ENCODE data around the gene MCIDAS.
A peak's percentile ranks its signal among the peaks of the same experiment; 100 is the strongest.

The MCIDAS gene

GRCh38 chr5:55226934-55227663 is at the start of gene MCIDAS:
MCIDAS (minus strand) TSS chr5:55227315; CDS start chr5:55227138, 177 bp downstream.
- peak; percentile 27 for DNase-seq (ENCODE audit: low spot score)

GRCh38 chr5:55276771-55277170 is 49.7 kb upstream of the MCIDAS start:
- DNase-seq (ENCODE audit: low spot score) = no peak

DNA sequence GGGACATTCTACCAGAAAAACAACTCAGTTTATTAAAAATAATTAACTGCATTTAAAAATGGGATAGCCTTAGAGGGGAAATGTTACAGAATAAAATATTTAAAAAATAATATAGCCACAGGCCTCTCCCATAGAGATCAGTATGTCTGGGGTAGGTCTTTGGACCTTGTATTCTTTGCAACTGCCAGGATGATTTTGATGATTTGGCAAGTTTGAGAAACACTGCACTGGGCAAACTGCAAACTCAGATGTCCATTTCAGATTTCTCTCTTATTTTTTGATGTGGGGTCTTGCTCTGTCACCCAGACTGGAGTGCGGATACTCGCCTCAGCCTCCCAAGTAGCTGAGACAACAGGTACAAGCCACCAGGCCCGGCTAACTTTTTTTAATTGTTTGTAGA is 31.2 kb upstream of the MCIDAS start:
- no peak for DNase-seq (ENCODE audit: low spot score)

- DNase-seq (ENCODE audit: low spot score) = no peak
Measured at GRCh38 chr5:55254802-55255201, 27.7 kb upstream of the MCIDAS start.

DNA sequence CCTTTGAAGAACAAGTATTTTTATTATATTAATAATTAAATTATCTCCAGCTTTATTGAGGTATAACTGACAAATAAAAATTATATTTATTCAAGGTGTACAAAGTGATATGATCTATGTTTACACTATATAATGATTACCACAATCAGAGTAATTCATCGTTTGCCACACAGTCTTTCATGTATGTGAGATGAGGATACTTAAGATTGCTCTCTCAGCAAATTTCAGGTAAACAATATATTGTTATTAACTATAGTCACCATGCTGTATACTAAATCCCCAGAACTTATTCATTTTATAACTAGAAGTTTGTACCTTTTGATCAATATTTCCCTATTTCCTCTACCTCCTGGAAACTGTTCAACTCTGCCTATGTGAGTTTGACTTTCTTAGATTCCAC is 22.9 kb upstream of the MCIDAS start:
- no peak for DNase-seq (ENCODE audit: low spot score)

DNA sequence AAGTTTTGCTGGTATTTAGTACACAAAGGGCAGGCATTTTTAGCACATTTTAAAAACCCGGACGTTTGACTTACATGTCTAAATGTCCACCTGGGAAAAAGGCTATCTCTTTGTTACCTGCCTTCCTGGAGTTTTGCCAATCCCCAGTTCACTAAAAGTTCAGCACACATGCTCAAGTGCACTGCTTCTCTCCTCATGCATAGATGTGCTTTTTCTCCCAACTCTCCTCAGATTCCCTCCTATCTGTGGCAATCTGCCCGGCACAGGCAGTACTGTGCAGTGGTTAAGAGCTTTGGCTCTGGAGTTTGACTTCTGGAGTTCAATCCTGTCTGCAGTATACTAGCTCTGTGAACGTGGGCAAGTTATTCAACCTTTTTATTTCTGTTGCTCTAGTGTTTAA is 14.6 kb upstream of the MCIDAS start:
- DNase-seq (ENCODE audit: low spot score) = no peak

DNA sequence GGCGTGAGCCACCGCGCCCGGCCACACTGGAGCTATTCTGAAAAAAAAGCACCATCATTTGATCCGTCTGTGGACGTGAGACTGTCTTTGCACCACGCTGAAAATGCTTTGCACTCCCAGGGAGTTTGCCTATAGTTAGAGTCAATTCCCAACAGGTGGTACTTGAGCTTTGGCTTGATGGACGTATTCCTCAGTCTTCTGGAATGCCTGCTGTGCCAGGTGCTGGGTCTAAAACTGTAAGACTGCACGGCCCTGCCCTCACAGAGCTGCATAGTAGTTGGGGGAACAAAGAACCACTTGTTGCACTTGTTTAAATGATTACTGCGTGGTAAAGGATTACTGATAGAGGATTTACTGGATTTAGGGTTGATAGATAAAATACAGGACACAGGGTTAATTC is 9.7 kb upstream of the MCIDAS start:
- DNase-seq (ENCODE audit: low spot score) = no peak

DNA sequence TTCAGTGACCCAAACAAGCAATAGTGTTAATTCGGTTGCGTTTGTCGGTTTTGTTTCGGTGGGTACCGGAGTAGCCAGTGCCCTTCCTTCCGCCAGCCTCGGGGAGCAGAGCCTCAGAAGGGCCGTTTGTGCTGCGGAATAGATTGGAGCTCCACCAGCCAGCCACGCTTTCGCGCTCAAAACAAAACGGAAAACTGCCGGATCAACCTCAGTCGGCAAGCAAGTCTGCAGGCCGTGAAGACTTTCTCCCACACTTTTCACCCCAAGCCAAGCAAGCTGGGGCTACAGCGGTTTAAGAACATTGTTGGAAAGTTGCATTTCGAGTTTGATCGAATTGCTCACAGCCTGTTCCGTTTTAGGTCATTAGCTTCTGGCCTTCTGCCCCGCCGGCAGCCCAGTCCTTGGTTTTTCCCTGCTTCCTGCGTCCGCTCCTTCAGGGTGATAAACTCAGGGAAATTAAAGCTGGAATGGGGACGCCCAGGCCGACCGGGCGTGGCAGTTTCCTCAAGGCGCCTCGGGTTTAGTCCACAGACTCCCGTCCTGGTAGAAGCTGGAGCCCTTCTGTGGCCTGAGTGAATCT is 7.1 kb upstream of the MCIDAS start:
- DNase-seq (ENCODE audit: low spot score) = no peak

- peak; percentile 56 for DNase-seq (ENCODE audit: low spot score)
Measured at GRCh38 chr5:55232985-55233928, 6.1 kb upstream of the MCIDAS start, which contains the start of gene CCNO. CCNO (minus strand) TSS chr5:55233608; CDS start chr5:55233523, 85 bp downstream.

- DNase-seq (ENCODE audit: low spot score) = no peak
Measured at GRCh38 chr5:55232271-55232984, 5.3 kb upstream of the MCIDAS start.

DNA sequence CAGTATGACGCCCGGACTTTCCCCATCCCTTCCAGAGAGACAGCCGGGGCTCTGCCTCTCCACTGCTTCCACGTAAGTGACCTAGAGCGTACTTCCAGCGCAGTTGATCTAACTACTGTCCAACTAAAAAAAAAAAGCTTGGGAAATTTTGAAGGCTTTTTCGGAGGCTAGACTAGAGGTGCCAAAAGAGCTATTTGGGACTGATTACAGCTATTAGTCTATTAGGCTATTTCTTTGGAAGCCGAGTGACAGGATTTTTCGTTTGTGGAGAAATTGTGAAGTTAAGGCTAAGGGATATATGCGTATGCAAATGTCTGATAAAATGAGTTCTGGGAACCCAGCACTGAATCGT is 4.8 kb upstream of the MCIDAS start:
- DNase-seq (ENCODE audit: low spot score) = no peak

GRCh38 chr5:55231029-55231918 is 4.2 kb upstream of the MCIDAS start:
- DNase-seq (ENCODE audit: low spot score) = no peak

GRCh38 chr5:55230086-55230629 is 3.0 kb upstream of the MCIDAS start:
- no peak for DNase-seq (ENCODE audit: low spot score)

DNA sequence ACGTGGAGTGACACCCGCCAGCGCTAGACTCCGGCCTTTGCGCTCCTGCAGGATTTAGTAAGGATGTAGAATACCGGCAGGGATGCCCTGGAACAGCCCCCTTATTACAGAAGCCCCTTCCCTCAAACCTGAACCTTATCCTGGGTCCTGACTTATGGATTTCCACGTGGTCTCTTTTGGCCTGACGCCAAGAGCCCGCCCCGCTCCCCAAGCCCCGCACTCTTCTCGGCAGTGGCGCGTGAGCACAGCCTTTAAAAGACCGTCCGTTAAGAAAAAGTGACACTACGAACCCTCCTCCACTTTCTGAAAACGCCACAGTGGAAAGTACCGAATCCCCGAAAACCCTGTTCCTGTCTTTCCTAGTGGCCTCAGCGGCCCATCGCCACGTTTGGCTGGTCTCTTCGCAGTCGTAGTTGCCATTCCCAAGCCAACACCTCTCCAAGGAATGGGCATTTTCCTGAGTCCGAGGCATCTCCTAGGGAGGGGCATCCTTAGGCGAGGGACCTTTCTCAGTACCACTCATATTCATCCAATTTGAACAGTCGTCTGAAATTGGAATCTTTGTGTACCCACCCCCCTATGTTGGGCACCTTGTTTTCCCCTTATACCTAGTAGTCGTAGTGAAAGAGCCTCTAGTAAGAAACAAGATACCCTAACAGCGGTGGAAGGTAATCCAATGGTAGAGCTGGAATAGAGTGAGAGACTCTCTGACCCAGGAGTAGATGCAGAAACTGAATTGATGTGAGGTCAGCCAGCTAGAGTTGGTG is 732 bp upstream of the MCIDAS start:
- DNase-seq (ENCODE audit: low spot score) = no peak

DNA sequence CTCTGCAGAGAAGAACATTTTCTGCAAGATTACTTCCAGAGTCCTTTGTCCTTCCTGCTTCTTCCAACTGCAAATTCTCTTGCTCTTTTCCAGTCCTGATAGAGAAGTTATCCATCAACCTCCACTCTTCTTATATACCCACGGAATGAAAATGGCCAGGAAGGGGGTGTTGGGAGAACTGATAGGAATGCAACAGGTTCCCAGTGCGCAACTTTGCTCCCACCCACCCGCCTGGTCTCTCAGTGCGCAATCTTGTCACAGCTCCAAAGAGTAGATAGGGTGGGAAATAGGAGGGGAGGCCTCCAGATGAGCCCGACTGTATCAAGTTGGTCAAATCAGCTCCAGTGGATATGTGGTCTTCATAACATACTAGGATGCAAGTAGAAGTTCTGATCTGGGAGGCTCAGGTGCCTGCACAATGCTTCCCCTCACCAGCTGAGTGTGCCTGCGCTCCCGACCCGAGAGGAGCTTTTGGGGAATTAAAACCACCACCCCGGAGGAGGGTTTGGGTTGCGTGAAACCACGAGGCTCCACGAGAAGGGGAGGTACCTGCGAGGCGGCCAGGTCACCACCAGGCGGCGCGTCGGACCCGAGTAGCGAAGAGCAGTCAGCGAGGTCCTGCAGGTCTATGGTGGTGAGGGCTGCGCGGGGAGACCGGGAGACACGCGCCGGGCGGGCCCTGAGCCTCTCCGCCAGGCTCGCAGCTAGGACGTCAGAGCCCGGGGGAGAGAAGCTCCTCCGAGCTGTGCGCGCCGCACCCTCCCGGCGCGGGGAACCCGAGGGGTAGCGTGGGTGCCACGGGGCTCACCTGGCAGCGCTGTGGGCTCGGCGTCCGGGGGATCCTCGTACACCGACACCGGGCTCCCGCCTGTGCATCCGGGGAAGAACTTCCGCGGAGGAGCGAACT is 835 bp downstream of the MCIDAS start:
- DNase-seq (ENCODE audit: low spot score) = peak; percentile 26

- no peak for DNase-seq (ENCODE audit: low spot score)
Measured at GRCh38 chr5:55225346-55225745, 1.8 kb downstream of the MCIDAS start.

DNA sequence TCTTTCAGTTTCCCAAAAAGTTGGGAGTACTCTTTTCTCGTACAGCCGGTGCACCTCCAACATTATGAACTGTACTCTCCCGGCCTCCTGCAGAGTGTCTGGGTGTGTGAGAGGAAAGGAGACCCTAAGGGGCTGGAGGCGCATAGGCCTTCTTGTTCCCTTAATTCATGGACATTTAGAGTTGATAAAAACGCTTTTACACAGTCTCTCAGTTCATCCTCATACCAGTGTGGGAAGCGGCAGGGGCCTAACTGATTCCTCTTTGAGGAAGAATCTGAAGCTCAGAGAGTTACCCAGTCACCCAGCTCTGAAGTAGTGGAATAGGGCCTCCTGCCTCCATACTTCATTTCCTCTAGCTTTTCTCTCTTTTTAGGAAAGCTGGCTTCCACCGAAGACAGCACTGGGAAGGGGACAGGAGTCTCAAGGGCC is 3.3 kb downstream of the MCIDAS start:
- DNase-seq (ENCODE audit: low spot score) = no peak

- DNase-seq (ENCODE audit: low spot score) = no peak
Measured at GRCh38 chr5:55222985-55223811, 3.9 kb downstream of the MCIDAS start.
